ENCODE results near the gene OAT.

Gene OAT

DNA sequence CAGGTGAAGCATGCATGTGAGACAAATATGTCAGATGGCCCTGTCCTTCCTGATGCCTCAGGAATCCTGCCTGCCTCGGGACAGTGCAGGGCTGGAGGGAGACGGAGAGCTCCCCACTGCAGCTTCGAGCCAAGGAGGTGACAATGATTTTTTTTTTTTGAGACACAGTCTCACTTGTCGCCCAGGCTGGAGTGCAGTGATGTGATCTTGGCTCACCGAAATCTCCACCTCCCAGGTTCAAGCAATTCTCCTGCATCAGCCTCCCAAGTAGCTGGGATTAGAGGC is 68.8 kb downstream of the OAT start:
- DNase-seq, result no peak

DNA sequence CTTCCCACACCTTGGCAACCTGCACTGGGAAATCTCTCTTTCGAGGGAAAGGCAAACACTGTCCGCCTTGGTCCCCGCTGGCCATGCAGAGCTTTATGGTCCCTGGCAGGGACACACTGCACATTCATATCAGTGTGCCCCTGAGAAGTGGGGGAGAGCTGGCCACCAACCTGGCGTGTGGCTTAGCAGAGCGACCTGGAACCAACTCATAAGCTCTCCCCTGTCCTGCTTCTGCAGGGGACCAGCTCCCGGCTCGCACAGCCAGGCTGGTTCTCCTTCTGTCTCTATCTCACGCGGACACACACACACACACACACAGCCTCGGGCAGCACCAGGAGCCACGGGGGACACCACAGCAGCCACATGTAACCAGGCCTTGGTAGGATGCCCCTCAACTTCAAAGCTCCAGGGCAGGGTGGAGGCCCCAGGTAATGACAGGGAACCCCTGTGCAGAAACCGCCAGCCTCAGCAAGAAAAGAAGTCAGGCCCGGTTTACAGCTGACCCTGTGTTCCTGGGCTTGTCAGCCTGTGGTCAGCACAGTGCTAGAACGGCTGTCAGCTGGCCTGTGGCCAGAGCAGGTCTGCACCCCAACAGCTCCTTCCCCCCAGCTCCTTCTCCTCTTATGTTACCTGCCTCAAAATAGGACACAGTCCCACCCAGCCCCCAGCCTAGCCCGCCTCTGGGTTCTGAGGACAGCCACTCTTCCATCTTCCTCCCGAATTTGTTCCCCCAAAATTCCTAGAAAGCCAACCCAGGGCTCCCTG is 69.3 kb downstream of the OAT start:
- no peak for DNase-seq

DNA sequence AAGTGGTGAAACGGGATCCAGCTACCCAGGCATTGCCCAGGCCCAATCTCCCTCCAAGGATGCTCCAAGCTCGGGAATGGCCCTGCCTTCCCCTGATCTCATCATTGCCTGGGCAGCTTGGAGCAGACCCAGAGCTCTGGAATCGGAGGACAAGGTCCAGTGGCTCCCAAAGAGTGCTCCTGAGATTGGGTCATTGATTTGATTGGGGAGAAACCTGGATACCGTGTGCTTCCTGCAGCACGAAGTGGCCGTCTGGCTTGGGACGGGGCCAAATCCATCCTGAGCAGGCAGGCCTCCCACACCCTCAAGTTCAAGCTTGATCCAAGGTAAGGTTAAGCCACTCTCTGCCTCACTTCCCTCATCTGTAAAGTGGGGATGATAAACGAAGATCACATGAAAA is 69.9 kb downstream of the OAT start:
- DNase-seq, result no peak

DNA sequence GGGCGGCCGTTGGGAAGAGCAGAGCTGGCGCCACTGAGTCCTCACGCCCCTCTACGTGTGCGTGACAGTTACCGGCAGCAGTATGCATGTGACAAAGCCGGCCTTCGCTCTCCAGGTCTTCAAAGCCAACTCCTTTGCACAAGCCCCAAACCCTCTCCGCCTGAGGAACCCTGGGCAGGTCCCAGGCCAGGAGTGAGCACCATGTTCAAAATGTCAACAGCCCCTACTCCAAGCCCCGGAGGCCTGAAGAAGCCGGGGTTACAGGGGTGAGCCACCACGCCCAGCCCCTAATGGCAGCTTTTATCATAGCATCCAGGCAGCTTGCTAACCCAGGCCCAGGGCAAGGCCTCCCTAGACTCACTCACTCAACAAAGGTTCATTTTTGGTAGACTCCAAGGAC is 70.8 kb downstream of the OAT start:
- DNase-seq, result no peak

Measured in eye (tissue), 1 donor.